Caco-2 (cell line): Measurements from ENCODE around the gene KITLG. TPM values are rescaled to one million over a fixed set of nuclear protein-coding genes. Genes with fewer than 3 reads are reported as not detected.
A peak's percentile ranks its signal among the peaks of the same experiment; 100 is the strongest.

Experiments used
- BruUV-seq: library from RNA; stranded (reverse); fragments of 400-500 nt; replicated peaks from 2 replicates; lab custom pipeline; 2021; lab: Mats Ljungman, UMichigan
- CTCF ChIA-PET: fragments of 300-600 bp; sonication (Branson Sonifier 250); formaldehyde crosslinking; loops from one replicate; lab custom pipeline; 2022; ENCODE audit warnings: antibody characterized with exemption; lab: Charles Lee
- POLR2A ChIA-PET: fragments of 300-600 bp; sonication (Branson Sonifier 250); formaldehyde crosslinking; loops from one replicate; lab custom pipeline; 2022; ENCODE audit warnings: antibody characterized with exemption; lab: Charles Lee
- DNase-seq, 2 experiments: peaks; one replicate each; pipeline versions ENCODE4 v3.0.0 to v3.0.0-alpha.2; 2020 to 2022
- H3K27me3 ChIP-seq: replicated peaks from 2 replicates; pipeline ENCODE4 v1.6.0; 2011; ENCODE audit warnings: low read length; ENCODE audit not compliant: control insufficient read depth, insufficient read depth
- H3K36me3 ChIP-seq: 2 replicates; pipeline ENCODE4 v1.5.1; 2011; ENCODE audit warnings: low read length; ENCODE audit not compliant: control insufficient read depth, insufficient read depth
- H3K4me1 ChIP-seq: fragments of 250-450 bp; sonication (Bioruptor Pico); 2 replicates; pipeline ENCODE4 v1.5.1; 2020; ENCODE audit warnings: mild to moderate bottlenecking
- H3K4me3 ChIP-seq: 2 replicates; pipeline ENCODE4 v1.5.1; 2011; ENCODE audit warnings: low read depth, mild to moderate bottlenecking, control low read depth, low read length
- H3K9me3 ChIP-seq: fragments of 250-450 bp; sonication (Bioruptor Pico); 2 replicates; pipeline ENCODE4 v1.5.1; 2020; ENCODE audit warnings: mild to moderate bottlenecking, moderate library complexity
- H3K27ac Mint-ChIP-seq: one replicate; pipeline ENCODE4 v1.8.0; 2022; ENCODE audit warnings: mixed read lengths; ENCODE audit not compliant: unreplicated experiment
- H3K27me3 Mint-ChIP-seq: one replicate; pipeline ENCODE4 v1.8.0; 2022; ENCODE audit warnings: mixed read lengths; ENCODE audit not compliant: insufficient read depth, unreplicated experiment
- H3K36me3 Mint-ChIP-seq: one replicate; pipeline ENCODE4 v1.8.0; 2022; ENCODE audit warnings: mild to moderate bottlenecking, mixed read lengths; ENCODE audit not compliant: insufficient read depth, unreplicated experiment
- H3K4me1 Mint-ChIP-seq: one replicate; pipeline ENCODE4 v1.8.0; 2022; ENCODE audit warnings: low read depth, mixed read lengths; ENCODE audit not compliant: unreplicated experiment
- H3K4me3 Mint-ChIP-seq: one replicate; pipeline ENCODE4 v1.8.0; 2022; ENCODE audit warnings: mild to moderate bottlenecking, moderate library complexity, mixed read lengths; ENCODE audit not compliant: unreplicated experiment
- H3K9me3 Mint-ChIP-seq: one replicate; pipeline ENCODE4 v1.8.0; 2022; ENCODE audit warnings: mixed read lengths; ENCODE audit not compliant: unreplicated experiment
- CTCF ChIP-seq, 2 experiments: fragments of 200-600 bp in 1 of 2; IDR thresholded peaks; 1 replicate in 1 of 2; 2 replicates in 1 of 2; pipeline versions ENCODE4 v1.5.1 to v1.8.0; 2011 to 2022; ENCODE audit warnings: antibody characterized with exemption in 1 of 2, control low read depth in 1 of 2, inconsistent platforms in 1 of 2, low read depth in 1 of 2, low read length in 1 of 2, mild to moderate bottlenecking in 1 of 2, moderate library complexity in 1 of 2; ENCODE audit not compliant: insufficient read depth in 1 of 2, severe bottlenecking in 1 of 2, unreplicated experiment in 1 of 2
- intact Hi-C: fragments of 100-400 bp; cut with micrococcal nuclease; formaldehyde crosslinking; loops from one replicate; pipeline ENCODE4 v1.10.0; 2022; ENCODE audit not compliant: unreplicated experiment
- total RNA-seq: library from RNA; stranded (reverse); gene quantifications from 2 replicates; pipeline ENCODE4 v1.2.3, GENCODE V29; 2022

The KITLG gene
- total RNA-seq, 1 experiment from 2014 or later = 200 TPM

GRCh38 chr12:88516811-88517210, 63.5 kb downstream of the KITLG start:
- Mint-ChIP-seq H3K27ac (no peak overlapping the region), H3K9me3 (no peaks in the 10 kb centered on the region), H3K4me3 (no peak overlapping the region), H3K36me3 (peaks cover 71% of the 10 kb centered on the region), H3K4me1 (peaks cover 14% of the 10 kb centered on the region), H3K27me3 (no peaks in the 10 kb centered on the region)
- ChIA-PET POLR2A (no interaction called here), CTCF (no interaction called here)
- Histone ChIP-seq H3K4me3 (no peak overlapping the region), H3K9me3 (no peaks in the 10 kb centered on the region), H3K36me3 (no peaks in the 10 kb centered on the region), H3K4me1 (peaks cover 22% of the 10 kb centered on the region), H3K27me3 (no peaks in the 10 kb centered on the region)
- no TSS peak for BruUV-seq
- intact Hi-C loops = no loop called here
- no peak for TF ChIP-seq CTCF (IDR thresholded peaks at IDR 0.05; ENCODE audit: insufficient read depth in 1 of 2, low read depth in 1 of 2, low read length in 1 of 2, severe bottlenecking in 1 of 2, unreplicated experiment in 1 of 2)
- no peak for DNase-seq

- Mint-ChIP-seq H3K4me3 (no peak overlapping the region), H3K4me1 (peaks cover 14% of the 10 kb centered on the region), H3K27me3 (no peaks in the 10 kb centered on the region), H3K27ac (peak overlapping the region; percentile 46), H3K9me3 (no peaks in the 10 kb centered on the region), H3K36me3 (peaks cover 75% of the 10 kb centered on the region)
- ChIA-PET CTCF (interaction anchor here (0.6 kb wide), 1 partner anchor 16 kb away, joined by 7 read pairs; no protein-coding TSS in a partner anchor), POLR2A (no interaction called here)
- BruUV-seq = no TSS peak
- no peak overlapping the region for H3K4me3 ChIP-seq
- intact Hi-C loops = no loop called here
- H3K36me3 ChIP-seq = peaks cover 2% of the 10 kb centered on the region
- no peak for DNase-seq
- TF ChIP-seq CTCF (IDR thresholded peaks at IDR 0.05; ENCODE audit: insufficient read depth in 1 of 2, low read depth in 1 of 2, low read length in 1 of 2, severe bottlenecking in 1 of 2, unreplicated experiment in 1 of 2) = no peak
- no peaks in the 10 kb centered on the region for H3K9me3 ChIP-seq
- 0 out of 2 replicates have a peak, but pooled peaks cover 9% of the 10 kb centered on the region for H3K4me1 ChIP-seq
- H3K27me3 ChIP-seq = no peaks in the 10 kb centered on the region
These were observed 69.4 kb downstream of the KITLG start for GRCh38 chr12:88510843-88511242.

- H3K27me3 Mint-ChIP-seq = no peaks in the 10 kb centered on the region
- POLR2A ChIA-PET = no interaction called here
- H3K27me3 ChIP-seq = no peaks in the 10 kb centered on the region
- H3K4me1 ChIP-seq = 0 out of 2 replicates have a peak, but pooled peaks cover 12% of the 10 kb centered on the region
- H3K27ac Mint-ChIP-seq = no peak overlapping the region
- intact Hi-C loops = loop anchor here (10.0 kb wide), 1 partner anchor 485 kb away; no protein-coding TSS in a partner anchor
- no peaks in the 10 kb centered on the region for H3K9me3 Mint-ChIP-seq
- H3K36me3 Mint-ChIP-seq = peaks cover 82% of the 10 kb centered on the region
- H3K4me3 Mint-ChIP-seq = no peak overlapping the region
- no peak for TF ChIP-seq CTCF (IDR thresholded peaks at IDR 0.05; ENCODE audit: insufficient read depth in 1 of 2, low read depth in 1 of 2, low read length in 1 of 2, severe bottlenecking in 1 of 2, unreplicated experiment in 1 of 2)
- DNase-seq = no peak
- H3K4me3 ChIP-seq = no peak overlapping the region
- no TSS peak for BruUV-seq
- CTCF ChIA-PET = no interaction called here
- H3K9me3 ChIP-seq = no peaks in the 10 kb centered on the region
- peaks cover 22% of the 10 kb centered on the region for H3K4me1 Mint-ChIP-seq
- peaks cover 2% of the 10 kb centered on the region for H3K36me3 ChIP-seq
These were observed 70.4 kb downstream of the KITLG start for GRCh38 chr12:88509851-88510250.
